GM19099 (cell line): ENCODE data around the gene GYPA.
"Not testable (repeated sequence)": the region's sequence is repeated elsewhere in the genome, so short reads cannot be mapped to it uniquely, and the experiment has no call there.

ENCODE experiments used
- POLR2A ChIP-seq: IDR thresholded peaks from 3 replicates; pipeline ENCODE4 v1.6.1; 2011; ENCODE audit warnings: low read depth; ENCODE audit not compliant: insufficient read length; ENCODE audit errors: extremely low read depth

Gene GYPA

GRCh38 chr4:144140594-144141295, at the start of gene GYPA:
Gene GYPA, minus strand, starts transcription at chr4:144140718. Its CDS starts 83 bp downstream, at chr4:144140635.
- not testable (repeated sequence) for TF ChIP-seq POLR2A

- TF ChIP-seq POLR2A = no peak
Measured at GRCh38 chr4:144190009-144190408, 49.5 kb upstream of the GYPA start.

- TF ChIP-seq POLR2A = no peak
Measured at GRCh38 chr4:144189121-144189520, 48.6 kb upstream of the GYPA start.

GRCh38 chr4:144185086-144185485, 44.6 kb upstream of the GYPA start:
- TF ChIP-seq POLR2A = no peak

- TF ChIP-seq POLR2A = no peak
Measured at GRCh38 chr4:144183165-144183564, 42.6 kb upstream of the GYPA start.

- no peak for TF ChIP-seq POLR2A
Measured at GRCh38 chr4:144181391-144181790, 40.9 kb upstream of the GYPA start.

- TF ChIP-seq POLR2A = no peak
Measured at GRCh38 chr4:144179152-144179739, 38.7 kb upstream of the GYPA start.

- TF ChIP-seq POLR2A = no peak
Measured at GRCh38 chr4:144178414-144178813, 37.9 kb upstream of the GYPA start.

GRCh38 chr4:144176476-144176875, 36.0 kb upstream of the GYPA start:
- no peak for TF ChIP-seq POLR2A

- no peak for TF ChIP-seq POLR2A
Measured at GRCh38 chr4:144174401-144175067, 34.0 kb upstream of the GYPA start.

GRCh38 chr4:144171697-144172096, 31.2 kb upstream of the GYPA start:
- TF ChIP-seq POLR2A = no peak

- TF ChIP-seq POLR2A = no peak
Measured at GRCh38 chr4:144169211-144169610, 28.7 kb upstream of the GYPA start.

- TF ChIP-seq POLR2A = no peak
Measured at GRCh38 chr4:144154044-144154443, 13.5 kb upstream of the GYPA start.

- no peak for TF ChIP-seq POLR2A
Measured at GRCh38 chr4:144141493-144141892, 975 bp upstream of the GYPA start.

GRCh38 chr4:144115519-144115918, 25.0 kb downstream of the GYPA start:
- TF ChIP-seq POLR2A = no peak

- TF ChIP-seq POLR2A = no peak
Measured at GRCh38 chr4:144113546-144113945, 27.0 kb downstream of the GYPA start.
